ENCODE data around the gene KIF5B. TPM values are rescaled to one million over a fixed set of nuclear protein-coding genes. Genes with fewer than 3 reads are reported as not detected.
"Not testable (repeated sequence)": the region's sequence is repeated elsewhere in the genome, so short reads cannot be mapped to it uniquely, and the experiment has no call there.

The KIF5B gene
- total RNA-seq, 2 donors from 2014 or later: 142 to 155 TPM

- Histone ChIP-seq H3K9me3 (no peaks in the 10 kb centered on the region), H3K4me1 (peaks cover 0 to 11% of the 10 kb centered on the region in 2 donors), H3K27me3 (no peaks in the 10 kb centered on the region), H3K4me3 (no peak overlapping the region), H3K36me3 (peaks cover 6% of the 10 kb centered on the region), H3K27ac (no peak overlapping the region)
- DNase-seq (ENCODE audit: low spot score): no peak
- no peak for TF ChIP-seq CTCF (IDR thresholded peaks at IDR 0.05)
These were observed 53.7 kb downstream of the KIF5B start for GRCh38 chr10:32002531-32002930.

GRCh38 chr10:32000937-32001336 lies 55.3 kb downstream of the KIF5B start:
- H3K27ac ChIP-seq: no peak overlapping the region
- no peaks in the 10 kb centered on the region for H3K27me3 ChIP-seq
- no peaks in the 10 kb centered on the region for H3K9me3 ChIP-seq
- DNase-seq (ENCODE audit: low spot score): no peak
- no peak overlapping the region for H3K4me3 ChIP-seq
- no peak for TF ChIP-seq CTCF (IDR thresholded peaks at IDR 0.05)
- H3K36me3 ChIP-seq: no peaks in the 10 kb centered on the region
- peaks cover 0 to 11% of the 10 kb centered on the region in 2 donors for H3K4me1 ChIP-seq

- no peaks in the 10 kb centered on the region for H3K27me3 ChIP-seq
- no peaks in the 10 kb centered on the region for H3K9me3 ChIP-seq
- no peak overlapping the region for H3K27ac ChIP-seq
- H3K4me1 ChIP-seq: peaks cover 0 to 11% of the 10 kb centered on the region in 2 donors
- TF ChIP-seq CTCF (IDR thresholded peaks at IDR 0.05): no peak
- no peak overlapping the region for H3K4me3 ChIP-seq
- H3K36me3 ChIP-seq: no peaks in the 10 kb centered on the region
- DNase-seq (ENCODE audit: low spot score): no peak
These were observed 56.4 kb downstream of the KIF5B start for GRCh38 chr10:31999836-32000235.

GRCh38 chr10:31999070-31999660 lies 57.1 kb downstream of the KIF5B start:
- H3K27ac ChIP-seq: no peak overlapping the region
- H3K36me3 ChIP-seq: no peaks in the 10 kb centered on the region
- TF ChIP-seq CTCF (IDR thresholded peaks at IDR 0.05): no peak
- H3K27me3 ChIP-seq: no peaks in the 10 kb centered on the region
- DNase-seq (ENCODE audit: low spot score): no peak
- H3K9me3 ChIP-seq: no peaks in the 10 kb centered on the region
- H3K4me1 ChIP-seq: peaks cover 0 to 7% of the 10 kb centered on the region in 2 donors
- H3K4me3 ChIP-seq: no peak overlapping the region

GRCh38 chr10:31994926-31995325 lies 61.3 kb downstream of the KIF5B start:
- Histone ChIP-seq H3K9me3 (no peaks in the 10 kb centered on the region), H3K4me3 (no peak overlapping the region), H3K27ac (no peak overlapping the region), H3K36me3 (no peaks in the 10 kb centered on the region), H3K4me1 (no peaks in the 10 kb centered on the region), H3K27me3 (no peaks in the 10 kb centered on the region)
- TF ChIP-seq CTCF (IDR thresholded peaks at IDR 0.05): no peak
- no peak for DNase-seq (ENCODE audit: low spot score)

GRCh38 chr10:31990937-31991336 lies 65.3 kb downstream of the KIF5B start:
- Histone ChIP-seq H3K4me1 (no peaks in the 10 kb centered on the region), H3K27ac (no peak overlapping the region), H3K36me3 (no peaks in the 10 kb centered on the region), H3K4me3 (no peak overlapping the region), H3K9me3 (no peaks in the 10 kb centered on the region), H3K27me3 (no peaks in the 10 kb centered on the region)
- no peak for DNase-seq (ENCODE audit: low spot score)
- no peak for TF ChIP-seq CTCF (IDR thresholded peaks at IDR 0.05)

- DNase-seq (ENCODE audit: low spot score); H3K27ac ChIP-seq; H3K4me1 ChIP-seq: not testable (repeated sequence)
These were observed 68.4 kb downstream of the KIF5B start for GRCh38 chr10:31987786-31988185.

More at GRCh38 chr10:31987786-31988185, 68.4 kb downstream of the KIF5B start:
- not testable (repeated sequence) for H3K27me3 ChIP-seq, H3K4me3 ChIP-seq, H3K36me3 ChIP-seq, H3K9me3 ChIP-seq

All from right atrium auricular region (tissue), 2 donors.